Measurements from ENCODE around the gene DYRK3.

Gene DYRK3

GRCh38 chr1:206668351-206668750, 33.0 kb downstream of the DYRK3 start:
- DNase-seq (ENCODE audit: low spot score in 2 of 2): no peak
- peak overlapping the region; percentile 0 for H3K4me3 Mint-ChIP-seq
- peaks cover 13% of the 10 kb centered on the region for H3K4me1 Mint-ChIP-seq
- peaks cover 4% of the 10 kb centered on the region for H3K36me3 Mint-ChIP-seq (ENCODE audit: insufficient read depth)
- peak overlapping the region; percentile 47 for H3K27ac Mint-ChIP-seq (ENCODE audit: low read depth)
- no peak for ATAC-seq (replicated peaks; ENCODE audit: extremely low read depth, poor library complexity, severe bottlenecking)
- peaks cover 1% of the 10 kb centered on the region for H3K27me3 Mint-ChIP-seq
- no peaks in the 10 kb centered on the region for H3K9me3 Mint-ChIP-seq

GRCh38 chr1:206668874-206669410, 33.6 kb downstream of the DYRK3 start:
- no peaks in the 10 kb centered on the region for H3K27me3 Mint-ChIP-seq
- peaks cover 4% of the 10 kb centered on the region for H3K36me3 Mint-ChIP-seq (ENCODE audit: insufficient read depth)
- H3K4me1 Mint-ChIP-seq: peaks cover 13% of the 10 kb centered on the region
- ATAC-seq (replicated peaks; ENCODE audit: extremely low read depth, poor library complexity, severe bottlenecking) (no peak), DNase-seq (ENCODE audit: low spot score in 2 of 2) (no peak)
- H3K4me3 Mint-ChIP-seq: no peak overlapping the region
- H3K27ac Mint-ChIP-seq (ENCODE audit: low read depth): no peak overlapping the region
- H3K9me3 Mint-ChIP-seq: no peaks in the 10 kb centered on the region

- Mint-ChIP-seq H3K27ac (ENCODE audit: low read depth) (no peak overlapping the region), H3K9me3 (no peaks in the 10 kb centered on the region), H3K27me3 (no peaks in the 10 kb centered on the region), H3K36me3 (ENCODE audit: insufficient read depth) (peaks cover 3% of the 10 kb centered on the region), H3K4me3 (no peak overlapping the region), H3K4me1 (peaks cover 13% of the 10 kb centered on the region)
- DNase-seq (ENCODE audit: low spot score in 2 of 2): no peak
- no peak for ATAC-seq (replicated peaks; ENCODE audit: extremely low read depth, poor library complexity, severe bottlenecking)
Measured at GRCh38 chr1:206672011-206672688, 36.8 kb downstream of the DYRK3 start.

- no peak overlapping the region for H3K4me3 Mint-ChIP-seq
- ATAC-seq (replicated peaks; ENCODE audit: extremely low read depth, poor library complexity, severe bottlenecking) (no peak), DNase-seq (ENCODE audit: low spot score in 2 of 2) (no peak)
- H3K27me3 Mint-ChIP-seq: no peaks in the 10 kb centered on the region
- no peaks in the 10 kb centered on the region for H3K9me3 Mint-ChIP-seq
- H3K4me1 Mint-ChIP-seq: peaks cover 6% of the 10 kb centered on the region
- H3K36me3 Mint-ChIP-seq (ENCODE audit: insufficient read depth): peaks cover 3% of the 10 kb centered on the region
- H3K27ac Mint-ChIP-seq (ENCODE audit: low read depth): no peak overlapping the region
Measured at GRCh38 chr1:206672844-206673758, 37.8 kb downstream of the DYRK3 start.

- Mint-ChIP-seq H3K36me3 (ENCODE audit: insufficient read depth) (peaks cover 3% of the 10 kb centered on the region), H3K4me3 (no peak overlapping the region), H3K27me3 (no peaks in the 10 kb centered on the region), H3K9me3 (no peaks in the 10 kb centered on the region), H3K27ac (ENCODE audit: low read depth) (peak overlapping the region; percentile 68), H3K4me1 (no peaks in the 10 kb centered on the region)
- DNase-seq (ENCODE audit: low spot score in 2 of 2) (no peak), ATAC-seq (replicated peaks; ENCODE audit: extremely low read depth, poor library complexity, severe bottlenecking) (no peak)
Measured at GRCh38 chr1:206674236-206674635, 38.9 kb downstream of the DYRK3 start.

GRCh38 chr1:206674745-206675175, 39.4 kb downstream of the DYRK3 start:
- H3K27me3 Mint-ChIP-seq: no peaks in the 10 kb centered on the region
- no peak overlapping the region for H3K4me3 Mint-ChIP-seq
- ATAC-seq (replicated peaks; ENCODE audit: extremely low read depth, poor library complexity, severe bottlenecking): no peak
- no peaks in the 10 kb centered on the region for H3K4me1 Mint-ChIP-seq
- no peak for DNase-seq (ENCODE audit: low spot score in 2 of 2)
- H3K9me3 Mint-ChIP-seq: no peaks in the 10 kb centered on the region
- peak overlapping the region; percentile 68 for H3K27ac Mint-ChIP-seq (ENCODE audit: low read depth)
- H3K36me3 Mint-ChIP-seq (ENCODE audit: insufficient read depth): peaks cover 3% of the 10 kb centered on the region

GRCh38 chr1:206676499-206676898, 41.2 kb downstream of the DYRK3 start:
- Mint-ChIP-seq H3K27ac (ENCODE audit: low read depth) (no peak overlapping the region), H3K4me1 (no peaks in the 10 kb centered on the region), H3K9me3 (no peaks in the 10 kb centered on the region), H3K4me3 (no peak overlapping the region), H3K36me3 (ENCODE audit: insufficient read depth) (peaks cover 2% of the 10 kb centered on the region), H3K27me3 (no peaks in the 10 kb centered on the region)
- DNase-seq (ENCODE audit: low spot score in 2 of 2): no peak
- ATAC-seq (replicated peaks; ENCODE audit: extremely low read depth, poor library complexity, severe bottlenecking): no peak

GRCh38 chr1:206678490-206678889, 43.2 kb downstream of the DYRK3 start:
- no peak overlapping the region for H3K27ac Mint-ChIP-seq (ENCODE audit: low read depth)
- no peaks in the 10 kb centered on the region for H3K4me1 Mint-ChIP-seq

GRCh38 chr1:206679738-206680211, 44.4 kb downstream of the DYRK3 start:
- no peak for ATAC-seq (replicated peaks; ENCODE audit: extremely low read depth, poor library complexity, severe bottlenecking)
- DNase-seq (ENCODE audit: low spot score in 2 of 2): no peak
- Mint-ChIP-seq H3K27me3 (no peaks in the 10 kb centered on the region), H3K4me3 (no peak overlapping the region), H3K36me3 (ENCODE audit: insufficient read depth) (peaks cover 3% of the 10 kb centered on the region), H3K9me3 (no peaks in the 10 kb centered on the region), H3K4me1 (peaks cover 9% of the 10 kb centered on the region), H3K27ac (ENCODE audit: low read depth) (no peak overlapping the region)

More at GRCh38 chr1:206678490-206678889, 43.2 kb downstream of the DYRK3 start:
- DNase-seq (ENCODE audit: low spot score in 2 of 2): no peak
- Mint-ChIP-seq H3K4me3 (no peak overlapping the region), H3K36me3 (ENCODE audit: insufficient read depth) (peaks cover 2% of the 10 kb centered on the region), H3K27me3 (no peaks in the 10 kb centered on the region), H3K9me3 (no peaks in the 10 kb centered on the region)
- ATAC-seq (replicated peaks; ENCODE audit: extremely low read depth, poor library complexity, severe bottlenecking): no peak

GRCh38 chr1:206680279-206680678, 44.9 kb downstream of the DYRK3 start:
- H3K27me3 Mint-ChIP-seq: no peaks in the 10 kb centered on the region
- ATAC-seq (replicated peaks; ENCODE audit: extremely low read depth, poor library complexity, severe bottlenecking): no peak
- peaks cover 6% of the 10 kb centered on the region for H3K36me3 Mint-ChIP-seq (ENCODE audit: insufficient read depth)
- no peak overlapping the region for H3K27ac Mint-ChIP-seq (ENCODE audit: low read depth)
- peaks cover 9% of the 10 kb centered on the region for H3K4me1 Mint-ChIP-seq
- no peak for DNase-seq (ENCODE audit: low spot score in 2 of 2)
- H3K4me3 Mint-ChIP-seq: no peak overlapping the region
- no peaks in the 10 kb centered on the region for H3K9me3 Mint-ChIP-seq

GRCh38 chr1:206681359-206681758, 46.0 kb downstream of the DYRK3 start:
- Mint-ChIP-seq H3K27ac (ENCODE audit: low read depth) (no peak overlapping the region), H3K27me3 (no peaks in the 10 kb centered on the region), H3K9me3 (no peaks in the 10 kb centered on the region), H3K36me3 (ENCODE audit: insufficient read depth) (peaks cover 12% of the 10 kb centered on the region), H3K4me1 (peaks cover 13% of the 10 kb centered on the region), H3K4me3 (no peak overlapping the region)
- no peak for ATAC-seq (replicated peaks; ENCODE audit: extremely low read depth, poor library complexity, severe bottlenecking)
- no peak for DNase-seq (ENCODE audit: low spot score in 2 of 2)

GRCh38 chr1:206682111-206682510, 46.8 kb downstream of the DYRK3 start:
- Mint-ChIP-seq H3K9me3 (no peaks in the 10 kb centered on the region), H3K27me3 (no peaks in the 10 kb centered on the region), H3K4me1 (peaks cover 20% of the 10 kb centered on the region), H3K4me3 (no peak overlapping the region), H3K36me3 (ENCODE audit: insufficient read depth) (peaks cover 13% of the 10 kb centered on the region), H3K27ac (ENCODE audit: low read depth) (no peak overlapping the region)
- no peak for DNase-seq (ENCODE audit: low spot score in 2 of 2)
- ATAC-seq (replicated peaks; ENCODE audit: extremely low read depth, poor library complexity, severe bottlenecking): no peak

All from central memory CD8-positive, alpha-beta T cell (primary cell).